GM12873 (cell line): ENCODE results near the gene FNDC10.

Experiments used
- TF ChIP-seq, protein P1 (sequence below): IDR thresholded peaks from 2 replicates; pipeline ENCODE4 v1.5.1; 2012; ENCODE audit warnings: low read depth, mild to moderate bottlenecking, moderate library complexity, low read length, control low read depth; ENCODE audit not compliant: insufficient read depth; ENCODE audit errors: missing control alignments

FNDC10 gene

DNA sequence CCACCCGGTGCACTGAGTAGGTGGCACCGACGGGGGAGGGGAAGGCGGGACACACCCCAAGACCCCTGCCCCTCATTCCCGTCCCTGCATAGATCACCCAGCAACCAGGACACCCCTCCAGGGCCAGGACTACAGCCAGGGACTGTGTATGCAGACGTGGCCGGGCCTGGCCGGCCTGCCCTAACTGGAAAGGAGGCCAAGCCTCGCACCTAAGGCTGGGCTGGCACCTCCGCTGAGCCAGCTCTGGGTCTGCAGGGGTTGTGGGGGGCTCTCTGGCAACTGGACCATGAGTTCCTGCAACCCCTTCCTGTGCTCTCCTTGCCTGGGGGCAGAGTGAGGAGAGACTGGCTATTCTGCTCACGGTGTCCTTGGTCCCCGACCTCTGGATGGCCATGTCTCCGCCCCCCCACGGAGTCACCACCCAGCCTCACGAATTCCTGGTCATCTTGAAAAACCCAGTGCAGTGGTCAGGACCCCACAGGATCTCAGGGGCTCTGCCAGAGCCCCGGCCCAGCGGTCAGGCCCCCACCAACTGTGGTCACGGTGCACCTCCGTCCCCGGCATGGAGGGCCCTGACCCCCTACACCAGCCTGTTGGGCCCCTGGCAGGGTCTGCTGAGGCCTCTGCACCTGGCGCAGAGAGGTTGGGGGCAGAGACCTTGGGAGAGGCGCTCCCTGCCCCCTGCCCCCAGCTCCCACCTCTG, 1.1 kb upstream of the FNDC10 start:
- TF ChIP-seq, protein P1, sequence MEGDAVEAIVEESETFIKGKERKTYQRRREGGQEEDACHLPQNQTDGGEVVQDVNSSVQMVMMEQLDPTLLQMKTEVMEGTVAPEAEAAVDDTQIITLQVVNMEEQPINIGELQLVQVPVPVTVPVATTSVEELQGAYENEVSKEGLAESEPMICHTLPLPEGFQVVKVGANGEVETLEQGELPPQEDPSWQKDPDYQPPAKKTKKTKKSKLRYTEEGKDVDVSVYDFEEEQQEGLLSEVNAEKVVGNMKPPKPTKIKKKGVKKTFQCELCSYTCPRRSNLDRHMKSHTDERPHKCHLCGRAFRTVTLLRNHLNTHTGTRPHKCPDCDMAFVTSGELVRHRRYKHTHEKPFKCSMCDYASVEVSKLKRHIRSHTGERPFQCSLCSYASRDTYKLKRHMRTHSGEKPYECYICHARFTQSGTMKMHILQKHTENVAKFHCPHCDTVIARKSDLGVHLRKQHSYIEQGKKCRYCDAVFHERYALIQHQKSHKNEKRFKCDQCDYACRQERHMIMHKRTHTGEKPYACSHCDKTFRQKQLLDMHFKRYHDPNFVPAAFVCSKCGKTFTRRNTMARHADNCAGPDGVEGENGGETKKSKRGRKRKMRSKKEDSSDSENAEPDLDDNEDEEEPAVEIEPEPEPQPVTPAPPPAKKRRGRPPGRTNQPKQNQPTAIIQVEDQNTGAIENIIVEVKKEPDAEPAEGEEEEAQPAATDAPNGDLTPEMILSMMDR, result no peak

- TF ChIP-seq, protein P1, result peak; percentile 24
Measured at GRCh38 chr1:1599030-1599934, 653 bp downstream of the FNDC10 start.

- TF ChIP-seq, protein P1, result no peak
Measured at GRCh38 chr1:1598720-1599029, 1.3 kb downstream of the FNDC10 start.

DNA sequence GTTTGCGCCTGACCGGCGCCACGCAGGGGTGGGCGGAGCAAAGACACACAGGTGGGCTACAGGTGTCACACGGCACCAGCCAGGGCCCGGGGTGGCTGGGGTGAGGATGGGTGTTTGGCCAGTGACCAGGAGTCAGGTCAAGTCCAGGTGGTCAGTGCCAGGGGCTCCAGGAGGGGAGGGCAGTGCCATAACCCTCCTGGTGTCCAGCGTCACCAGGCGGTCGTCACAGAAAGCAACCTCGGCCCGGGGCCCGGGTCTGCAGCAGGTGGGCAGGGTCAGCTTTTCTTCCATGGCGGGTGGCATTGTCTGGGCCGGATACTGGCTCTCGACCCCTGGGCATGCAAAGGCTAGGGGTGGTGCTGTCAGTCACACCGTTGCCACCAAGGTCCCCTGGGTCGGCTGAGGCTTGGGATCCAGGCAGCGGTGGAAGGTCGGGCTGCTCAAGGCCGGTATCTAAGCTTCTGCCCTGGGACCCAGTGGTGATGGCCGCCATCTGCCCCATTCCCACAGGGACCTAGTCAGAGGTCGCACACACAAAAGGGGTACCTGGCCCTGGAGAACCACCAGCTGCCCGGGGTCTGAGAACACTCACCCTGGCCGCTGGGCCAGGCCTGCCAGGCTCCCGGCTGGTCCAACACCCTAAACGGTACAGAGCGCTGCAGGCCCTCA, 1.8 kb downstream of the FNDC10 start:
- TF ChIP-seq, protein P1, result no peak

DNA sequence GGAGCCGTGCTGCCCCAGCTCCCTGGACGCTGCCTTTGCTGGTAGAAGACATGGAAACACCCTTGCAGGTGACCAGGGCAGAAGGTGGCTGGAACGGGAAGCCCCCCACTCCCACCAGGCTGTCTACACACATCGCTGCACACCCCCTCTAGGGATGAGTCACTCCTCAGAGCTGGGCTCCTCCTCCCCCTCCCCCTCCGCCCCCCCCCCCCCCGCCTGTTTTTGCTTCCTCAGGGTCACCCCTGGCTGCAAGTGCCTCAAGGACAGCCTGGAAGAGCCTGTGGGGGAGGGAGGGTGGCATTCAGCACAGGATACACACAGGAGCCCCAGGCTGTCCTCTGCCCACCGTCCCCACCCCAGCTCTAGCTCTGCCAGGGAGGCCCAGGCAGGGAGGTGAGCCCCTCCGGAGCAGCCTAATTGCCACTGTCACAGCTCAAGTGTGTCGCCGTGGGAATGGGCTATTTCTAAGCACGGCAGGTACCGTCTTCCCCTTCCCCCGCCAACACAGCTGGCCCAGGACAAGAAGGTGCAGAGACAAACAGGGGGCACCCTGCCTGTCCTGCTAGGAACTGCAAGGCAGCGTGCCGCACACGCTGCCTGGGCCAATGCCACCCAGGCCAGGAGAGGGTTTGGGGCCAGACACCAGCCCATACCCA, 2.5 kb downstream of the FNDC10 start:
- TF ChIP-seq, protein P1, result peak; percentile 51

- TF ChIP-seq, protein P1, result no peak
Measured at GRCh38 chr1:1596493-1597274, 3.3 kb downstream of the FNDC10 start.
